ENCODE measurements around the gene PELI3.
"Not testable (repeated sequence)": the region's sequence is repeated elsewhere in the genome, so short reads cannot be mapped to it uniquely, and the experiment has no call there.

The PELI3 gene

DNA sequence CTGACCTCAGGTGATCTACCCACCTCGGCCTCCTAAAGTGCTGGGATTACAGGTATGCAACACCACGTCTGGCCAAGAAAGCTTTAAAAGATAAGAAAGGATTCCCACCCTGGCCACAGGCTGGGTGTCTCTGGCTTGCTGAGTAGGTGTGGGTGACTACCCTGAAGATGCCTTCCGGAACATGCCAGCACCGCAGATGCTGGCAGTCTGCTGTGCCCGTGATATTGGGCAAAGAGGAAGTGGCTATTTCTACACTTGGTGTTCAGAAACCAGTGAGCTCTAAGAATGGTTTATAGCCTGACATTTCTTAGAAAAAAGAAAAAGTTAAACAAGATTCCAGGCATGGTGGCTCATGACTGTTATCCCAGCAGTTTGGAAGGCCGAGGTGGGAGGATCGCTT, 34.1 kb upstream of the PELI3 start:
- Histone ChIP-seq H3K27me3 (no peaks in the 10 kb centered on the region), H3K9me3 (no peaks in the 10 kb centered on the region), H3K36me3 (peaks cover 18 to 56% (median 37%) of the 10 kb centered on the region in 3 donors), H3K27ac (no peak overlapping the region), H3K4me1 (peaks cover 0 to under 1% (median 0%) of the 10 kb centered on the region in 4 donors), H3K4me3 (no peak overlapping the region)
- TF ChIP-seq, protein P1, sequence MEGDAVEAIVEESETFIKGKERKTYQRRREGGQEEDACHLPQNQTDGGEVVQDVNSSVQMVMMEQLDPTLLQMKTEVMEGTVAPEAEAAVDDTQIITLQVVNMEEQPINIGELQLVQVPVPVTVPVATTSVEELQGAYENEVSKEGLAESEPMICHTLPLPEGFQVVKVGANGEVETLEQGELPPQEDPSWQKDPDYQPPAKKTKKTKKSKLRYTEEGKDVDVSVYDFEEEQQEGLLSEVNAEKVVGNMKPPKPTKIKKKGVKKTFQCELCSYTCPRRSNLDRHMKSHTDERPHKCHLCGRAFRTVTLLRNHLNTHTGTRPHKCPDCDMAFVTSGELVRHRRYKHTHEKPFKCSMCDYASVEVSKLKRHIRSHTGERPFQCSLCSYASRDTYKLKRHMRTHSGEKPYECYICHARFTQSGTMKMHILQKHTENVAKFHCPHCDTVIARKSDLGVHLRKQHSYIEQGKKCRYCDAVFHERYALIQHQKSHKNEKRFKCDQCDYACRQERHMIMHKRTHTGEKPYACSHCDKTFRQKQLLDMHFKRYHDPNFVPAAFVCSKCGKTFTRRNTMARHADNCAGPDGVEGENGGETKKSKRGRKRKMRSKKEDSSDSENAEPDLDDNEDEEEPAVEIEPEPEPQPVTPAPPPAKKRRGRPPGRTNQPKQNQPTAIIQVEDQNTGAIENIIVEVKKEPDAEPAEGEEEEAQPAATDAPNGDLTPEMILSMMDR (IDR thresholded peaks at IDR 0.05), result no peak
- no peak for DNase-seq
- intact Hi-C loops (cut with DNase I; ENCODE audit: low total_unique reads), result no loop called here

DNA sequence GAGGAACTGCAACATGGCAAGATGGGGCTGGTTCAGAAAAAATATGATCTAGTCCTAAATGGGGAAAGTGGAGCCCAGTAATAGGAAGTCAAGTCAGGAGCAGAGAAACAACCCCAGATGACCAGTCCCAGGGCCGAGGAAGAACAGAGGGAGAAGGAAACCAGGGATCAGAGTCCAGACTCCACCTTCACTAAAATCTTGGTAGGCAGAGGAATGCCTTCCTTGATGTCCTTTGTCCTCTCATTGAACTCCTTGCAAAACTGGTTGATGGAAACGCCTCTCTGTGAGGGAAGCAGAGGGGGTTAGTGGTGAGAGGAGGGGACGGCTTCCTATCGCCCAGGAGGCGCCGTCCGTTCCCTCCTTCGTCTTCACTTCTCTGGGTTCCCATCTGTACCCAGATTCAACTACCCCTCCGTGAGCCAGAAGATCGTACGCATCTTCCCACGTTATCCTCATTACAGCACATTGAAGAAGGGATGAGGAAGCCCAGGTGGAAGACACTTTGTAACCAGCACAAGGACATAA, 28.7 kb upstream of the PELI3 start:
- Histone ChIP-seq H3K27ac (peak overlapping the region; percentile 70 to 79), H3K36me3 (peaks cover 18 to 40% (median 31%) of the 10 kb centered on the region in 3 donors), H3K4me3 (peak overlapping the region; percentile 71 to 79), H3K27me3 (no peaks in the 10 kb centered on the region), H3K9me3 (no peaks in the 10 kb centered on the region), H3K4me1 (peaks cover 0 to 9% (median 6%) of the 10 kb centered on the region in 4 donors)
- TF ChIP-seq, protein P1 (IDR thresholded peaks at IDR 0.05), result no peak
- intact Hi-C loops (cut with DNase I; ENCODE audit: low total_unique reads), result no loop called here
- DNase-seq, result no peak

DNA sequence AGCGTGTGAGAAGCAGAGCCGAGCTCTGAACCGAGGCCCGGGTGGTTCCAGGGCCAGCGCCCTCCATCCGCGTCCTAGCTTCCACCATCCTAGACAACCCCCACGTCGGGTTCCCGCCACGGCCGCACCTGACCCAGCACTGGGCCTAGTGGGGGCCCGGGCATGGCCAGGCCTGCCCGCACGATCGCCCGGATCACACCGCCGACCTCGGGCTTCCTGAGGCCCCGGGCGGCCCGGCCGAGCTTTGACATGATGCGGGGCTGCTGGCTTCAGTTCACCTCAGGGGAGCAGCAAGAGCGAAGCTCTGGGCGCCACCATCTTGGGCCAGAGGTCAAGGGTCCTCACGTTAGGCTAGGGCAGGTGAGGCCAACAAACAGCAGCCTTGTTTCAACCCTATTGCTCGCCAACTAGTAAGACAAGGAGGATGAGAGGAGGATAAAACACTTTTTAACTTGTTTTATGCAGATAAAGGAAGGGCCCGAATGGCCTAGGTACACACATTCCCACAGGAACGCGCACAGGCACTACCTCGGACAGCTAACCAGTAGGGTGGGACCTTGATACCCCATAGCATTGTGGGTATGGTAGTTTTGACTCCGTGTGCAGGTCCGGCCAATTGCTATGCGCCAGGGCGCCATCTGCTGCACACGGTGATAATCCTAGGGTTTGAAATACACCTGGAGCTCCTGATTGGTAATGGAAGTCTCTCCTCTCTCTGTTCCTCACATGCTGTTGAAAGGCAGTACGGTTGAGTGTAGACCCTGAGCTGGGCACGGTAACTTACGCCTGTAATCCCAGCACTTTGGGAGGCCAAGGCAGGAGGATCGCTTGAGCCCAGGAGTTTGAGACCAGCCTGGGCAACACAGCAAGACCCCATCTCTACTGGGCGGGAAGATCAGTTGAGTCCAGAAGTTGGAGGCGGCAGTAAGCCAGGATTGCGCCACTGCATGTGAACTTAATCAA, 27.9 kb upstream of the PELI3 start, which contains the start of gene MRPL11:
MRPL11 (minus strand) TSS at position 345 of the 963 bp plus-strand sequence; CDS start at position 251, 94 bp downstream.
- peaks cover 16 to 32% (median 24%) of the 10 kb centered on the region in 3 donors for H3K36me3 ChIP-seq
- TF ChIP-seq, protein P1 (IDR thresholded peaks at IDR 0.05), result peak; percentile 50 to 57
- peak within 1 kb of the TSS; percentile 71 to 79 for H3K4me3 ChIP-seq
- peaks cover 0 to 9% (median 6%) of the 10 kb centered on the region in 4 donors for H3K4me1 ChIP-seq
- intact Hi-C loops (cut with DNase I; ENCODE audit: low total_unique reads), result no loop called here
- DNase-seq, result peak; percentile 91
- H3K27me3 ChIP-seq, result no peaks in the 10 kb centered on the region
- peaks cover 0 to 6% (median 0%) of the 10 kb centered on the region in 3 donors for H3K9me3 ChIP-seq
- H3K27ac ChIP-seq, result peak within 1 kb of the TSS; percentile 70 to 79

DNA sequence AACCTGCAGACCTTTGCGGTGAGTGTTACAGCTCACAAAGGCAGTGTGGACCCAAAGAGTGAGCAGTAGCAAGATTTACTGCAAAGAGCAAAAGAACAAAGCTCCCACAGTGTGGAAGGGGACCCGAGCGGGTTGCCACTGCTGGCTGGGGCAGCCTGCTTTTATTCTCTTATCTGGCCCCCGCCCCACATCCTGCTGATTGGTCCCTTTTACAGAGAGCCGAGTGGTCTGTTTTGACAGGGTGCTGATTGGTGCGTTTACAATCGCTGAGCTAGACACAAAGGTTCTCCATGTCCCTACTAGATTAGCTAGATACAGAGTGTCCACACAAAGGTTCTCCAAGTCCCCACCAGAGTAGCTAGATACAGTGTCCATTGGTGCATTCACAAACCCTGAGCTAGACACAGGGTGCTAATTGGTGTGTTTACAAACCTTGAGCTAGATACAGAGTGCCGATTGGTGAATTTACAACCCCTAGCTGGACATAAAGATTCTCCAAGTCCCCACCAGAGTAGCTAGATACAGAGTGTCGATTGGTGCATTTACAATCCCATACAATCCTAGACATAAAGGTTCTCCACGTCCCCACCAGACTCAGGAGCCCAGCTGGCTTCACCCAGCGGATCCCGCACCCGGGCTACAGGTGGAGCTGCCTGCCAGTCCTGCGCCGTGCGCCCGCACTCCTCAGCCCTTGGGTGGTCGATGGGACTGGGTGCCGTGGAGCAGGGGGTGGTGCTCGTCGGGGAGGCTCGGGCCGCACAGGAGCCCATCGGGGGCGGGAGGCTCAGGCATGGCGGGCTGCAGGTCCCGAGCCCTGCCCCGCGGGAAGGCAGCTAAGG, 26.4 kb upstream of the PELI3 start:
- DNase-seq; H3K9me3 ChIP-seq; H3K4me3 ChIP-seq; H3K27ac ChIP-seq; H3K27me3 ChIP-seq; H3K4me1 ChIP-seq; intact Hi-C loops (cut with DNase I; ENCODE audit: low total_unique reads): not testable (repeated sequence)
- H3K36me3 ChIP-seq, result peaks cover 9 to 18% (median 17%) of the 10 kb centered on the region in 3 donors

DNA sequence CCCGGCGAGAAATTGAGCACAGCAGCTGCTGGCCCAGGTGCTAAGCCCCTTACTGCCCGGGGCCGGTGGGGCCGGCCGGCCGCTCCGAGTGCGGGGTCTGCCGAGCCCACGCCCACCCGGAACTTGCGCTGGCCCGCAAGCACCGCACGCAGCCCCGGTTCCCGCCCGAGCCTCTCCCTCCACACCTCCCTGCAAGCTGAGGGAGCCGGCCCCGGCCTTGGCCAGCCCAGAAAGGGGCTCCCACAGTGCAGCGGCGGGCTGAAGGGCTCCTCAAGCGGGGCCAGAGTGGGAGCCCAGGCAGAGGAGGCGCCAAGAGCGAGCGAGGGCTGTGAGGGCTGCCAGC, 25.8 kb upstream of the PELI3 start:
- H3K27ac ChIP-seq; H3K4me3 ChIP-seq; H3K27me3 ChIP-seq; H3K4me1 ChIP-seq; DNase-seq; intact Hi-C loops (cut with DNase I; ENCODE audit: low total_unique reads); H3K9me3 ChIP-seq: not testable (repeated sequence)
- H3K36me3 ChIP-seq, result peaks cover 7 to 12% (median 11%) of the 10 kb centered on the region in 3 donors

DNA sequence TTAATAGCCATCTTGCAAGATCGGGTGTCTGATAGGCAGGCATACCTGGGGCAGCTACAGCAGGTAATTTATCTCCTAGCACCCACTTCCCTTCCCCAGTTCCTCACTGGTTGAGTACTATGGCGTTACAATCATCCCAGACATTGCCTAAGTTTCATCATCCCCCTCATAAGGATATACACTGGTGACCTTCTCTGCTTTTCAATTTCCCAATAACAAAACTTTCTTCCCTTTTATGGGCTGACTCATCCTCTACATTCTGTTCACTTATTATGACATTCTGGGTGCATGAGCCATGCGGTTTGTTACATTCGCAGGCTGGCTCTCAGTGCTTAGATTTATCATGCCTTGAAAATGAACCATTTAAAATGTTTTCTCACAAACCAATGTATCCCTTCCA, 23.1 kb upstream of the PELI3 start:
- DNase-seq, result no peak
- Histone ChIP-seq H3K27me3 (no peaks in the 10 kb centered on the region), H3K4me1 (no peaks in the 10 kb centered on the region), H3K9me3 (peaks cover 0 to 6% (median 0%) of the 10 kb centered on the region in 3 donors), H3K4me3 (no peak overlapping the region), H3K27ac (no peak overlapping the region), H3K36me3 (no peaks in the 10 kb centered on the region)
- intact Hi-C loops (cut with DNase I; ENCODE audit: low total_unique reads), result no loop called here
- TF ChIP-seq, protein P1 (IDR thresholded peaks at IDR 0.05), result no peak

Data from tibial artery (tissue), 4 donors.